Ishikawa (cell line): ENCODE measurements around the gene CTPS1.

Source experiments
- CREB1 ChIP-seq: IDR thresholded peaks from 2 replicates; pipeline ENCODE4 v1.6.1; 2012; ENCODE audit warnings: low read depth
- EGR1 ChIP-seq: IDR thresholded peaks from 2 replicates; pipeline ENCODE4 v1.6.1; 2012
- RAD21 ChIP-seq: IDR thresholded peaks from 2 replicates; pipeline ENCODE4 v1.6.1; 2012; ENCODE audit warnings: low read depth
- YY1 ChIP-seq: IDR thresholded peaks from 2 replicates; pipeline ENCODE4 v1.6.1; 2012; ENCODE audit warnings: low read depth

GRCh38 chr1:40981691-40982448 lies 2.4 kb downstream of the CTPS1 start:
- TF ChIP-seq YY1 (no peak), CREB1 (no peak), EGR1 (no peak), RAD21 (no peak)
